BLaER1 (cell line): ENCODE measurements around the gene DDT.
A peak's percentile ranks its signal among the peaks of the same experiment; 100 is the strongest.
"Not testable (repeated sequence)": the region's sequence is repeated elsewhere in the genome, so short reads cannot be mapped to it uniquely, and the experiment has no call there.

Experiments used
- H3K27ac ChIP-seq: shearing (Covaris generic); formaldehyde crosslinking; 2 replicates; pipeline ENCODE4 v1.8.1; 2022
- H3K27me3 ChIP-seq: shearing (Covaris generic); formaldehyde crosslinking; 2 replicates; pipeline ENCODE4 v1.8.1; 2022
- H3K36me3 ChIP-seq: shearing (Covaris generic); formaldehyde crosslinking; 2 replicates; pipeline ENCODE4 v1.8.1; 2022
- H3K4me1 ChIP-seq: shearing (Covaris generic); formaldehyde crosslinking; 2 replicates; pipeline ENCODE4 v1.8.1; 2022
- H3K4me2 ChIP-seq: shearing (Covaris generic); formaldehyde crosslinking; 2 replicates; pipeline ENCODE4 v1.8.1; 2022
- H3K4me3 ChIP-seq: shearing (Covaris generic); formaldehyde crosslinking; 2 replicates; pipeline ENCODE4 v1.8.1; 2022
- H3K9ac ChIP-seq: shearing (Covaris generic); formaldehyde crosslinking; 2 replicates; pipeline ENCODE4 v1.8.1; 2022
- H3K9me3 ChIP-seq: shearing (Covaris generic); formaldehyde crosslinking; 2 replicates; pipeline ENCODE4 v1.8.1; 2022
- H4K20me1 ChIP-seq: shearing (Covaris generic); formaldehyde crosslinking; 2 replicates; pipeline ENCODE4 v1.8.1; 2022
- Cebpa-rat ChIP-seq: shearing (Covaris generic); IDR thresholded peaks from 2 replicates; pipeline ENCODE4 v1.8.1; 2022

Gene DDT

DNA sequence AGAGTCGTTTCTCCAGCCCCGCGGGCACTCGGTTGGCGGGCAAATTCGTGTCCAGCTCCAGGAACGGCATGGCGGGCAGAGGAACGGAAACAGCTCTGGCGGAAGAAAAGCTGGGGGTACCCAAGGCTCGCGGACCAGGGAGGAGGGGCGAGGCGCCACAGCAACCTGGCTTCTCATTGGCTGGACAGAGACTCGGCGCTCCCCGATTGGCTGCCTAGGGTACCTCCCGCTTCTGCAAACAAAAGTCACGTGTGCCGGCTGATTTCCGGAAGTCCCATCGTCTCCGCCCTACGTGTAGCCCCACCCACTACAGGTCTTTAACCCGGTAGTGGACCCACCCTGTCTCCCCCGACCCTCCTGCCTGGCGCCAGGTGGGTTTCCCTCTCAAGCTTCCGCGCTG, at the start of gene DDT:
DDT (minus strand) TSS at position 97 of the 400 bp plus-strand sequence; CDS start at position 70, 27 bp downstream.
- Histone ChIP-seq H3K36me3 (peaks cover 27% of the 10 kb centered on the region), H3K4me1 (peaks cover 24% of the 10 kb centered on the region), H4K20me1 (peaks cover 26% of the 10 kb centered on the region)
- H3K9me3 ChIP-seq, H3K4me2 ChIP-seq, H3K4me3 ChIP-seq, H3K27ac ChIP-seq, H3K9ac ChIP-seq, H3K27me3 ChIP-seq: not testable (repeated sequence)

DNA sequence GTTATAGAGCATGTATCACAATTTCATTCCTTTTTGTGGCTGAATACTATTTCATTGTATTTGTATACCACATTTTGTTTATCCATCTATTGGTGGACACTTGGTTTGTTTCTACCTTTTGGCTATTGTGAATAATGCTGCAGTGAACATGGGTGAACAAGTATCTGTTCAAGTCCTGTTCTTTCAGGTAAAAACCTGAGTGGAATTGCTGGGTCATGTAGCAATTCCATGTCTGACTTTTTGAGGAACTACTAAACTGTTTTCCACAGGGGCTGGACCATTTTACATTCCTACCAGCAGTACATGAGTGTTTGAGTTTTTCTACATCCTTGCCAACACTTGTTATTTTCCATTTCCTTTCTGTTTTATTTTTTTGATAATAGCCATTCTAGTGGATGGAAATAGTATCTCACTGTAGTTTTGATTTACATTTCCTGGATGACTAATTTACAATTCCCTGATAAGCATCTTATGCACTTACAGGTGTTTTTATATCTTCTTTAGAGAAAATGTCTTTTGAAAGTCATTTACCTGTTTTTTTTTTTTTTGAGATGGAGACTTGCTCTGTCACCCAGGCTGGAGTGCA, 49.1 kb upstream of the DDT start:
- no peak overlapping the region for H3K27ac ChIP-seq
- no peak overlapping the region for H3K9ac ChIP-seq
- no peak for TF ChIP-seq Cebpa-rat
- no peak overlapping the region for H3K4me2 ChIP-seq
- H3K27me3 ChIP-seq: no peaks in the 10 kb centered on the region
- H3K9me3 ChIP-seq: peaks cover 4% of the 10 kb centered on the region; the same call in 1 of the 2 replicates
- H3K4me3 ChIP-seq: no peak overlapping the region
- H4K20me1 ChIP-seq: peaks cover 20% of the 10 kb centered on the region
- peaks cover 10% of the 10 kb centered on the region for H3K4me1 ChIP-seq
- peaks cover 10% of the 10 kb centered on the region for H3K36me3 ChIP-seq

DNA sequence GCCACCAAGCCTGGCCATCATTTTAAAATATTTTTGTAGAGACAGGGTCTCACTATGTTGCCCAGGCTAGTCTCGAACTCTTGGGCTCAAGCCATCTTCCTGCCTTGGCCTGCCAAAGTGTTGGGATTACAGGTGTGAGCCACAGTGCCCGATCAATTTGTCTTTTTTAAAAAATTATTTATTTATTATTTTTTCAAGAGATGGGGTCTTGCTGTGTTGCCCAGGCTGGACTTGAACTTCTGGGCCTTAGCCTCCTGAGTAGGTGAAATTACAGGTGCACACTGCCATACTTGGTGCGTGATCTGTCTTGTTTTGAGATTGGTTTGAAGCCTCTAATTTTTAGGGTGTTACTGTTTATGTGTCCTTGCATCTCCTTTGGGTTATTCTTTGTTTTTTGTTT, 47.1 kb upstream of the DDT start:
- H3K4me2 ChIP-seq: no peak overlapping the region
- H3K4me1 ChIP-seq: no peaks in the 10 kb centered on the region
- H3K9ac ChIP-seq: no peak overlapping the region
- H3K27ac ChIP-seq: no peak overlapping the region
- no peaks in the 10 kb centered on the region for H3K27me3 ChIP-seq
- H3K9me3 ChIP-seq: peaks cover 8% of the 10 kb centered on the region
- no peak for TF ChIP-seq Cebpa-rat
- H3K36me3 ChIP-seq: peaks cover 25% of the 10 kb centered on the region
- H3K4me3 ChIP-seq: no peak overlapping the region
- H4K20me1 ChIP-seq: peaks cover 10% of the 10 kb centered on the region; the same call in 1 of the 2 replicates

DNA sequence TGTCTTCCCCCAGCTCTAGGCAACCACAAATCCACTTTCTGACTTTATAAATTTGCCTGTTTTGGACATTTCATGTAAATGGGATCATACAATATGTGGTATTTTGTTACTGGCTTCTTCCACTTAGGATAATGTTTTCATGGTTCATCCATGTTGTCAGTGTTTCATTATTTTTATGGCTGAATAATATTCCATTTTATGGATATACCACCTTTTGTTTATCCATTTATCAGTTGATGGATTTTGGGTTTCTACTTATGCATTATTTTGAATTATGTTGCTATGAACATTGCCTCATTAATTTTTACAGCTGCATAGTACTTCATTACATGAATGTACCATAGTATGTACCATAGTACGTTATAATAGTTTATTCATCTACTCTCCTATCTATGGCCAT, 41.9 kb upstream of the DDT start:
- H3K4me2 ChIP-seq: no peak overlapping the region
- H4K20me1 ChIP-seq: peaks cover 21% of the 10 kb centered on the region; the same call in 1 of the 2 replicates
- no peak for TF ChIP-seq Cebpa-rat
- H3K9me3 ChIP-seq: peaks cover 12% of the 10 kb centered on the region
- H3K36me3 ChIP-seq: peaks cover 22% of the 10 kb centered on the region
- peaks cover 16% of the 10 kb centered on the region for H3K4me1 ChIP-seq
- no peak overlapping the region for H3K27ac ChIP-seq
- H3K9ac ChIP-seq: no peak overlapping the region
- no peaks in the 10 kb centered on the region for H3K27me3 ChIP-seq
- no peak overlapping the region for H3K4me3 ChIP-seq

DNA sequence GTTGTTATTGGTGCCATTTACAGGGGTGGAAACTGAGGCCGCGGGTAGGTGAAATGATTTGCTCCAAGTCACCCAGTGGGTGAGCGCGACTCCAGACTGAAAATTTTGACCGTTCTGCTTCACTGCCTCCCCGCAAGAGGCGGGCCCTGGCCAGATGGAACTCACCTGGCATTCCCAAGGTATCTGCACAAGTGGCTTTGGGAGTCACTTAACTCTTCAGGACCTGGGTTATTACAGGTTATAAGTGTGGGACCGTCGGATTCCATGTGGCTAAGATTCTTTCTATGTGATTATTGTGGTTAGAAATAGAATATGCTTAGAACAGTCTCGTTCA, 37.5 kb upstream of the DDT start:
- Histone ChIP-seq H3K9me3 (peaks cover 20% of the 10 kb centered on the region), H3K4me2 (peak overlapping the region; percentile 83), H3K36me3 (peaks cover 11% of the 10 kb centered on the region), H3K27ac (peak overlapping the region; percentile 71), H3K27me3 (no peaks in the 10 kb centered on the region), H3K9ac (peak overlapping the region; percentile 79), H3K4me3 (peak overlapping the region; percentile 96), H3K4me1 (peaks cover 16% of the 10 kb centered on the region), H4K20me1 (peaks cover 21% of the 10 kb centered on the region; the same call in 1 of the 2 replicates)
- no peak for TF ChIP-seq Cebpa-rat

DNA sequence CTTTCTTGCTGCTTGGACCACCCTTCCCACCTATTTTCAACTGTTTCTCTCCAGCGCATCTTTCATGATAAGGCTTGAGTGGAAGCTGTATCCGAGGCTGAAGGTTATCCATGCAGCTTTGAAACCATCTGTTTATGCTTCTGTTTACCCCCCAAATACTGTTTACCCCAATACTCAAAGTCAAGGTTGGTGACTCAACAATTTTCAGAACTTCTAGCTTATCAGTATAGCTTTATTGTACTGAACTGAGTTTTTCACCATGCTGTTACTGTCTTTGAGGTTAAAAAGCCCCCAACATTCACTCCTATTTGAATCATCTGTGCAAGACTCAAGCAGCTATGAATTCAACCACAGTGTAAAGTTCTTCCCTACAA, 35.8 kb upstream of the DDT start:
- H3K4me2 ChIP-seq: no peak overlapping the region
- no peak overlapping the region for H3K9ac ChIP-seq
- H3K27me3 ChIP-seq: no peaks in the 10 kb centered on the region
- peaks cover 25% of the 10 kb centered on the region for H3K4me1 ChIP-seq
- peaks cover 8% of the 10 kb centered on the region; the same call in 1 of the 2 replicates for H3K9me3 ChIP-seq
- no peak for TF ChIP-seq Cebpa-rat
- no peaks in the 10 kb centered on the region for H3K36me3 ChIP-seq
- H4K20me1 ChIP-seq: peaks cover 21% of the 10 kb centered on the region; the same call in 1 of the 2 replicates
- H3K27ac ChIP-seq: no peak overlapping the region
- no peak overlapping the region for H3K4me3 ChIP-seq

DNA sequence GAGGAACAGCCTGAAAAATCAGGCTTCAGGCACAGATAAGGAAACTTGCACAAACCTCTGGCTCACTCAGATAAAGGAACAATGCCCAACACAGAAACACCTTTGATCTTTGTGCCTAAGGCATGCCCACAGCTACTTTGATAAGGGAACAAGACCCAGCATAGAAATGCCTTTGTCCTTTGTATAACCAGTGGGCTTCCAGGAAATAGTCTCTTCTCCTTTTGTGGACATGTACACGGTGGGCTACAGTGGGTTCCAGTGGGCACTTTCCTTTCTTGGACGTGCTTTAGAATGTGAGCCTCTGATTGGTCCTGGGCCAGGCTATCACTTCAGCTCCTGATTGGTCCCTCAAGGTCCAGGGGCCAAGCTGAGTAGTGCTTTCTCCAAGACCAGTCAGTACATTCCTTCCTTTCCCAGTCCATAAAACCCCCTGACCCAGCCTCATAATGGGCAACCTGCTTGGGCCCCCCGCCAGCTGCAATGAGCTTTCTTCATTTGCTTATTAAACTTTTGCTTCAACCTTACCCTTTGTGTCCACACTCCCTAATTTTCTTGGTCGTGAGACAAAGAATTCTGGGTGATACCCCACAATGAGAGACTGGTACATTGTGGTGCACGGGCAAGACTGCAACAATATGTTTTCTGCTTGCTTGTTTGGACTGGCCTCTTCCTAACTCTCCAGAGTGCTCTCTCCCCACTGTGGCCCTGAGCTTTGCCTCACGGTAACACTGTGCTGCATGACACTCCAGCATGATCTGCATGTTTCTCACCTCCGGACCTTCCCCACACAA, 35.2 kb upstream of the DDT start:
- peaks cover 21% of the 10 kb centered on the region; the same call in 1 of the 2 replicates for H4K20me1 ChIP-seq
- no peak overlapping the region for H3K9ac ChIP-seq
- H3K9me3 ChIP-seq: peaks cover 8% of the 10 kb centered on the region; the same call in 1 of the 2 replicates
- H3K4me3 ChIP-seq: no peak overlapping the region
- no peaks in the 10 kb centered on the region for H3K27me3 ChIP-seq
- TF ChIP-seq Cebpa-rat: no peak
- H3K4me2 ChIP-seq: no peak overlapping the region
- H3K4me1 ChIP-seq: peaks cover 30% of the 10 kb centered on the region
- H3K36me3 ChIP-seq: no peaks in the 10 kb centered on the region
- H3K27ac ChIP-seq: no peak overlapping the region

DNA sequence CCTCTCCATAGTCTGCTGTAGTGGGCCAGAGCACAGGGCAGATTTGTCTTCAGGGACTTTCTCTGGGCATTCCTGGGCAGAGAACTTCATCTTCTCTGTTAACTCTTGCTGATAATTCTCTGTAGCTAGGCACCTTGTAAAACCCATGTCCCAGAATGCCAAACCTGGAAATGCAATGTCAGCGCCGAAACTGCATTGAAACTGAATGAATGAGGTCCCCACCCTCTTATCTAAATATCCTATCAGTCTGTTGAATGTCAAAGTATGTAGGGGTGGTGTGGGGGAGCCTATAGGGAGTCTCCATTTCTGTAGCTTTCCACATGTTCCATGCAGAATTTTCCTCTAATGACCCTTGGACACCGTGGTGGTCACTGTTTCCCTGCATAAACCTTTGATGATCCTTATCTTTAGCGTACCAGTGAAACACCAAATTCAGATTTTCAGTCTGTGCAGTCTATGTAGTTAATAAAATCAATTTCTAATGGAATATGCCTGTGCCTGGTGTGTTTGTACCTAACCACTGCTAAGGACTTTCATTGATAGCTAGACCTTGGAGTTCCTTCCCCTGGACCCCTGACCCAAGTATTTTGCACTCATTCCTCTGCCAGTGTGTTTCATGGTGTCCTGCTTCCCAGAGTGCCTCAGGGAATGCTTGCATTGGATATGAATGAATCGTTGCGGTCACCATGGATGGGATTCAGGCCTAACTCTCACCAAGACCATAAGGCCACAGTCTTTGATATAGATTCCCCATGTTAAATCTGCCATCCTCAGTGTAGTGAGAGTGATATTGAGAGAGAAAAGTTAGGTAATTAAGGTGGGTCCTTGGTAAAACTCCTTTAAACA, 34.4 kb upstream of the DDT start:
- Histone ChIP-seq H3K27me3 (no peaks in the 10 kb centered on the region), H4K20me1 (peaks cover 15% of the 10 kb centered on the region; the same call in 1 of the 2 replicates), H3K9me3 (peaks cover 8% of the 10 kb centered on the region; the same call in 1 of the 2 replicates), H3K27ac (no peak overlapping the region), H3K4me3 (no peak overlapping the region), H3K36me3 (no peaks in the 10 kb centered on the region), H3K4me1 (peaks cover 34% of the 10 kb centered on the region), H3K4me2 (no peak overlapping the region), H3K9ac (no peak overlapping the region)
- TF ChIP-seq Cebpa-rat: no peak

DNA sequence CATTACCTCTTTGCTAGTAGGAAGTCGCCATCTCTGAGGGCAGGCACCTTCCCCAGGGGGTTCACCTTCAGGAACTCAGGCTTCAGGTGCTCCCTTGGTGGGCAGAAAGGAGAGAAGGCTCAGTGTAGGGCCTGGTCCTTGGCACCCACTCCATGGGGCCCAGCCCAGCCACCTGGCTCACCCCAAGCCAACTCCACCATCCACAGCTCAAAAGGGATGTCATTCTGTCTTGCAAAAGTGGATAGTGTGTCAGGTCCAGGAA, 33.7 kb upstream of the DDT start:
- no peak overlapping the region for H3K9ac ChIP-seq
- H3K36me3 ChIP-seq: no peaks in the 10 kb centered on the region
- no peak overlapping the region for H3K27ac ChIP-seq
- H4K20me1 ChIP-seq: peaks cover 13% of the 10 kb centered on the region; the same call in 1 of the 2 replicates
- no peak overlapping the region for H3K4me2 ChIP-seq
- H3K27me3 ChIP-seq: no peaks in the 10 kb centered on the region
- peaks cover 32% of the 10 kb centered on the region for H3K4me1 ChIP-seq
- H3K4me3 ChIP-seq: no peak overlapping the region
- peaks cover 8% of the 10 kb centered on the region; the same call in 1 of the 2 replicates for H3K9me3 ChIP-seq
- TF ChIP-seq Cebpa-rat: no peak
